Measurements from ENCODE around the gene CYBA. TPM values are rescaled to one million over a fixed set of nuclear protein-coding genes. Genes with fewer than 3 reads are reported as not detected.

Gene CYBA
- total RNA-seq, 1 donor from 2014 or later = 188 TPM

GRCh38 chr16:88697116-88697830, 46.4 kb upstream of the CYBA start:
- intact Hi-C loops (cut with DNase I) = no loop called here
- peaks cover 0 to 27% of the 10 kb centered on the region in 2 donors for H3K36me3 ChIP-seq
- no peaks in the 10 kb centered on the region for H3K9me3 ChIP-seq
- H3K4me3 ChIP-seq = no peak overlapping the region
- H3K27me3 ChIP-seq = no peaks in the 10 kb centered on the region
- no peak overlapping the region for H3K27ac ChIP-seq
- no peak for DNase-seq (ENCODE audit: extremely low spot score in 2 of 2)
- TF ChIP-seq CTCF (IDR thresholded peaks at IDR 0.05) (no peak), POLR2A (IDR thresholded peaks at IDR 0.05) (no peak), POLR2AphosphoS5 (IDR thresholded peaks at IDR 0.05; ENCODE audit: insufficient read depth in 1 of 2, low read depth in 1 of 2) (no peak)
- peaks cover 13% of the 10 kb centered on the region for H3K4me1 ChIP-seq

- peaks cover 0 to 27% of the 10 kb centered on the region in 2 donors for H3K36me3 ChIP-seq
Observed at GRCh38 chr16:88696441-88696840, 45.6 kb upstream of the CYBA start.

GRCh38 chr16:88695753-88696152, 44.9 kb upstream of the CYBA start:
- no peaks in the 10 kb centered on the region for H3K9me3 ChIP-seq
- DNase-seq (ENCODE audit: extremely low spot score in 2 of 2) = no peak
- no peak overlapping the region for H3K4me3 ChIP-seq
- H3K4me1 ChIP-seq = peaks cover 3% of the 10 kb centered on the region
- H3K27ac ChIP-seq = no peak overlapping the region
- H3K36me3 ChIP-seq = peaks cover 0 to 27% of the 10 kb centered on the region in 2 donors
- intact Hi-C loops (cut with DNase I) = no loop called here
- TF ChIP-seq POLR2AphosphoS5 (IDR thresholded peaks at IDR 0.05; ENCODE audit: insufficient read depth in 1 of 2, low read depth in 1 of 2) = no peak
- no peak for TF ChIP-seq POLR2A (IDR thresholded peaks at IDR 0.05)
- TF ChIP-seq CTCF (IDR thresholded peaks at IDR 0.05) = no peak
- H3K27me3 ChIP-seq = no peaks in the 10 kb centered on the region

More at GRCh38 chr16:88696441-88696840, 45.6 kb upstream of the CYBA start:
- Histone ChIP-seq H3K9me3 (no peaks in the 10 kb centered on the region), H3K4me1 (peaks cover 10% of the 10 kb centered on the region), H3K27ac (no peak overlapping the region), H3K4me3 (no peak overlapping the region), H3K27me3 (no peaks in the 10 kb centered on the region)
- TF ChIP-seq POLR2A (IDR thresholded peaks at IDR 0.05) = no peak
- no peak for TF ChIP-seq CTCF (IDR thresholded peaks at IDR 0.05)
- intact Hi-C loops (cut with DNase I) = no loop called here
- no peak for DNase-seq (ENCODE audit: extremely low spot score in 2 of 2)

GRCh38 chr16:88695218-88695617, 44.4 kb upstream of the CYBA start:
- Histone ChIP-seq H3K4me3 (no peak overlapping the region), H3K36me3 (peaks cover 0 to 27% of the 10 kb centered on the region in 2 donors), H3K4me1 (no peaks in the 10 kb centered on the region), H3K27ac (no peak overlapping the region), H3K9me3 (no peaks in the 10 kb centered on the region), H3K27me3 (no peaks in the 10 kb centered on the region)
- TF ChIP-seq POLR2A (IDR thresholded peaks at IDR 0.05) (no peak), POLR2AphosphoS5 (IDR thresholded peaks at IDR 0.05; ENCODE audit: insufficient read depth in 1 of 2, low read depth in 1 of 2) (no peak), CTCF (IDR thresholded peaks at IDR 0.05) (no peak)
- intact Hi-C loops (cut with DNase I) = no loop called here
- no peak for DNase-seq (ENCODE audit: extremely low spot score in 2 of 2)
